Activated CD4-positive, alpha-beta T cell treated with anti-CD3 and anti-CD28 coated beads, Interleukin-2, amount 50 U/mL, for 4 hours (primary cell): ENCODE results near the gene CEP112.
"Not testable (repeated sequence)": the region's sequence is repeated elsewhere in the genome, so short reads cannot be mapped to it uniquely, and the experiment has no call there.

ENCODE experiments used
- DNase-seq, 2 experiments: peaks; one replicate each; pipeline ENCODE4 v3.0.0-alpha.2; 2020

CEP112 gene

GRCh38 chr17:65712383-65713267, 479.3 kb downstream of the CEP112 start:
- DNase-seq = no peak

DNA sequence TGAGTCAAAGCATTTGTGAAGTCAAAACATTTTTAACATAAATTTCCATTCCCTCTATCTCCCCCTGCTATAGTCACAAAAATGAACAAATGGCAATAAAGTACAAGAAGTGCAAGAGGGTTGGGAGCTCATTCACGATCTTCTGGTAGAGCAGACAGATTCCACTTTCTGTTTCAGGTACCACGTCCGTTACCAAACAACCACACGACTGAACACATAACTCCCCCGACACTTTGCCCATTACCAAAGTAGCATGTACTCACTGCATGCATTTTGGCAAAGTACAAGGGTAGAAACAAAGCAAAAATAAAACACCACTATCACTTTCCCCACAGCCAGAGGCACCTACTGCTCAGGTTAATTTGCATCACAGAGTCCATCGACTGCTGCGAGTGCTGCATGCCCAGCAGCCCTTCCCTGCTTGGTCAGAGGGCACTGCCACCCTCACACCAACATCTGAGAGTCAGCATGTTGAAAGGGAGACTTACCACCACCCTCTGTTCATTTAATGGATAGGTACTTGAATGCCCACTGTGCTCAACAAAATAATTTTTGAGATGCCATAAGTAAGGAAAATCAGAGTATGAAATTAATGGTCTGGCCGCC, 480.2 kb downstream of the CEP112 start:
- DNase-seq = no peak

DNA sequence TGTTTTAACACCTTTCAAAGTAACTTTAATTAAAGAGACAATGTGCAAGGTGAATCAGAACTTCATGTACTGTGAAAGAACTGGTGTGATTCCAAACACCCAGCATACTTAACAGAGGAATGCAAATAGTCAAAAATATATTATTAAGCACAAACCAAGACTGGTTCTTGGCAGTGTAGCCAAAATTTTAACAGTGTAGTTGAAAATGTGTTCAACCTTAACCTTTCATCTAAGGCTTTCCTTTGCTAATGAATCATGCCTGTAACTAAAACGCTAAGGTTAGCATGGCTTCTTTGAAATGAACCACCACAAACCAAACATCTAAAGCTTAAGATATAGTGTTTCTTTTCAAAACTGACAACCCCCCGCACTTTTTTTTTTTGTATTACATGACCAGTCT, 484.2 kb downstream of the CEP112 start:
- DNase-seq = no peak

GRCh38 chr17:65704731-65705130, 487.2 kb downstream of the CEP112 start:
- no peak for DNase-seq

- DNase-seq = no peak
These were observed 488.0 kb downstream of the CEP112 start for GRCh38 chr17:65703891-65704290.

DNA sequence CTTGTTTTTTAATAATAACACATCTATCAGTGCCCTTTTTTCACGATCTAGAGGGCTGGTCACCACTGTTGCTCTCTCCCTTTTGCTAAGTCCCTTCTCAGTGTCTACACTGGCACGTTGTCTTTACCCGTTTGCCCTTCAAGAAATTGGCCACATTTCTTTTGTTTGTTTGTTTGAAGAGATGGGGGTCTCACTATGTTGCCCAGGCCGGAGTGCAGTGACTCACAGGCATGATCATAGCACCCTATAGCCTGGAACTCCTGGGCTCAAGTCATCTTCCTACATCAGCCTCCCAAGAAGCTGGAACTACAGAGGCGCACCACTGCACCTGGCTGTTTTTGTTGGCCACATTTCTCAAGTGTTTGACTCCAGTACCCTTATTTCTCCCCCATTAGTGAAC, 492.5 kb downstream of the CEP112 start:
- DNase-seq = no peak

DNA sequence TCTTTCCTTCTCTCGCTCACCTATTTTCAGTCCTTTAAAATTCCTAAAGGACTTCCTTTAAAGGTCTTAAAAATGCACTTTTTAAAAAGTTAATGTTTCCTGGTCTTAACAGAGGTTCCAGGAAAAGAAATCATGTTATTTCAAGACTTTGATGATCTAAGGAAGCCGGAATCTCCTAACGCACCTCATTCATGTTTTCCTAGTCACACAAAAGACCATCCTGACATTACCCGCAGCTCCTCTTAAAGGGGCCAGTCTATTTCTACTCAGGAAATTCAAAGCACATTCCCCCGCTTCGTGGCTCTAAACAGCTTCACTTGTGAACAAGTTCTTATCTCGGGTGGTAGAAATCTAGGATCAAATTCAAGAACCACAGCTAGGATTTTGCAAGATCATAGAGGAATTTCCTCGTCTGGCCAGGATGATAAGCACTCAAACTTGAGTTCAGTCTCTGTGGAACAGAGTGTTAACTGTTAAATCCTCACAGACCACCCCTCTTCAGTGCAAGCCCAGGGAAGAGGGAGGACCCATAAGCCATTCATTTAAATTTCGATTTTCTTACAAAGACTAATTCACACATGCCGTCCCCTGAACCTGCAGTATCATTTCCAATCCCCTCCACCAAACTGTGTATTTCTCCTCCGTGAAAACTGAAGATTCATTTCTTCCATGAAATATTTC, 493.4 kb downstream of the CEP112 start:
- DNase-seq = no peak

DNA sequence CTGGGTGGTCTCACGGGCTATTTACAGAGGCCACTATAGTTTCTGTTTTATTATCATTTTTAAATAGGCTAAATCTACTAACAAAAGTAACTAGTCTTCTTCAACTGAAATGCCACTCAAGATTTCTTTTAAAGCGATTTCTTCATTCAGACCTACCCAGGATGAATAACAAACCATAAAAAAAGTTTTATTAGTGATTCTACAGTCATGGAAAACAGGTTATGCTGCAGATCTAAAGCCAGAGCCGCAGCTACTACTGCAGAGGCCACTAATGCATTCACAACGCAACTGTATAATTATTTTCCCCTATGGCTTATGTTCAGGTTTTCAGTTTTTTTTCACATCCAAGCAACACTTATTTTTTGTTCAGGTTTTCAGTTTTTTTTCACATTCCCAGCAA, 494.3 kb downstream of the CEP112 start:
- DNase-seq = no peak

GRCh38 chr17:65696739-65697394, 495.1 kb downstream of the CEP112 start:
- DNase-seq = no peak

DNA sequence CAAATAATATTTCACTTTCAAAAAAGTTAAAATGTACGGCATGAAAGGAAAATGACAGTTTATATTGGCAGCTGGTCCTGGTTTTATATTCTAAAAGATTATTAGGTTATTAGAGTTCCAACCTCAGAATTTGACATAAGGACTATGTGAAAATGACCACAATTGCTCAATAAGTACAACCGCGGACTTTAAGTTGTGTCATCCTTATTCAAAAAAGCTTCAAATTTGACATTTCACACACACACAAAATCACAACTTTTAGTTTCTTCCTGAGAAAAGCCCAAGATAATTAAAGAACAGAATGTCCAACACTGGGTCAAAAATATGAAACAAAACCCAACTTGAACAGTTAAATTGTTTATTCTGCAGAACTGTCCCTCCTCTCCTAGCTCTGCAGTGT, 497.3 kb downstream of the CEP112 start:
- DNase-seq = no peak

DNA sequence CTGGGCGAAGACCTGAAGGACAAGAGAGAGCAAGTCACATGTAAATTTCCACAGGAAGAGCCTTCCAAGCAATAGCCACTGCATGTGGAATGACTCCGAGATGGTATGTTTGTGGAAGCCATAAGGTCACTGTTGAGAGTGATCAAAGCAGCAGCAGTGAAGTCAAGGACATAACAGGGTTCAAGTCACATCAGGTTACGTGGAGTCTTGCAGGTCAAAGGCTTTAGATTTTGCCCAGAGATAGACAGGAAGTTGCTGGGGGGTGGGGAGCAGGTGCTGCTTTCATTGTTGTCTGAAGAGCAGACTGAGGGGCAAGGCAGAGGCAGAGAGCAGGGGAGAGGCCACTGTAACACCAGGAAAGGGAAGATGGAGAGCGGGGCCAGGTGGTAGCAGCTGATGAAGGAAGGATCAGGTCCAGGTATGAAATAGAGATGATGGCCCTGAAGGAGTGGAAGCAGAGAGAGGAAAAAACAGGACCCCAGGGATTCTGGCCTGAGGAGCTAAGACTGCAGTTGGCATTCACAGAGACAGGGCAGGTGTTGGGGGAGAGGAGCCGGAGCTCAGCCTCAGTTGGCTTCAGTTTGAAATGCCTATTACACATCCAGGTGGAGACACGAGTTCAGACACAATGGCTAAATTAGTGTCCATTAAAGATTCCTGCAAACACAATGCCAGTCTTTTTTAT, 501.2 kb downstream of the CEP112 start:
- DNase-seq = no peak

GRCh38 chr17:65688307-65688706, 503.6 kb downstream of the CEP112 start:
- DNase-seq = no peak

DNA sequence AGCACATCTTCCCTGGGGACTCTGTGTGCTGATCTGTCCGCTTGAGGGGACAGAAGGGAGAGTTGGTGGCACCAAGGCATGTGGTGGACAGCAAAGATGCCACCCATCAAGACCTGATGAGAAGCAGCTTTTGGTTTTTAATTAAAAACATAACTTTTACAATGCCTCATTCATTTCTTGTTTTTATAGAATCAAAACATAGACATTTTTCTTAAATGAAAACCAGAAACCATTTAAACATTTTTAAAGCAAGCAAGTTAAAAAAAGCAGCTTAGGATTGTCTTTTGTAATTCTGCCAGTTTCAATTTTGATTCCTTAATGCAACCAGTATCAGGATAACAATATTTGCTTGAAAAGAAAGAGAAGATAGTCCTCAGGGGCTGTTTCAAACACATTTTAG, 506.8 kb downstream of the CEP112 start:
- no peak for DNase-seq

- no peak for DNase-seq
These were observed 507.3 kb downstream of the CEP112 start for GRCh38 chr17:65684631-65685030.

- no peak for DNase-seq
These were observed 508.5 kb downstream of the CEP112 start for GRCh38 chr17:65683428-65683827.

DNA sequence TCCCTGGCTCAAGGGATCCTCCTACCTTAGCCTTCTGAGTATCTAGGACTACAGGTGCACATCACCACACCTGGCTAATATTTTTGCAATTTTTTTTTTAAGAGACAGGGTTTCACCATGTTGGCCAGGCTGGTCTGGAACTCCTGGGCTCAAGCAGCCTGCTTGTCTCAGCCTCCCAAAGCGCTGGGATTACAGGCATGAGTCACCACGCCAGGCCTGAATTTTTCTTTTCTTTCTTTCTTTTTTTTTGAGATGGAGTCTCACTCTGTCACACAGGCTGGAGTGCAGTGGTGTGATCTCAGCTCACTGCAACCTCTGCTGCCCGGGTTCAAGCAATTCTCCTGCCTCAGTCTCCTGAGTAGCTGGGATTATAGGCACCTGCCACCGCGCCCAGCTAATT, 510.2 kb downstream of the CEP112 start:
- DNase-seq = not testable (repeated sequence)

DNA sequence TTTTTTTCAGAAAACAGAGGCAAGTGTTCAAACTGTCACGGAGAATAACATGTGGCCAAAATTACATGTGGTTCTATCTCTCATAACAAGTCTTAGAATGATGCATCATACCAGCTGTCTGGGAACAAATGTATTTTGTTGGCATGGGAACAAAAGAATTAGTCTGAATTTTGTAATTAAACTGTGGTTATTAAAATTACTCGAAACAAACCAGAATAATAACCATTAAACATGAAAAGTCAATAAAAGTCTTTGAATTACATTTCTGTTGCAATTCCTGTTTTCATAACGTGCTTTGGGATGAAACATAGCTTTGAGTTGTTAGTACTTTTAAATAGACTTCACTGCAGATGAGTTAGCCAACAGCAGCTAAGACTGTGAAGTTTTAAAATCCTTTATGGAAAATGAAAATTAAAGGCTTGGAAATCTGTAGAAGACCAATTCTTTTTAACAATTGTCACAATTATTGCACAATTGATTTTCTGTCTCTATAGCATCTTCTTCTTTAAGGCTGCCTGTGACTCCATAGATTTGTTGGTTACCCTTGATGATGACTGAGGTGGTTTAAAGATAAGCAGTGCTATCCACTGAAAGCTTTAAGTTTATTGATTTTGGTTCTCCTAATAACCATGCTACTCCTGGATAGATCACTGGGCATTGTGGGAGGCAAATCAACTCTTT, 512.6 kb downstream of the CEP112 start:
- DNase-seq = no peak

DNA sequence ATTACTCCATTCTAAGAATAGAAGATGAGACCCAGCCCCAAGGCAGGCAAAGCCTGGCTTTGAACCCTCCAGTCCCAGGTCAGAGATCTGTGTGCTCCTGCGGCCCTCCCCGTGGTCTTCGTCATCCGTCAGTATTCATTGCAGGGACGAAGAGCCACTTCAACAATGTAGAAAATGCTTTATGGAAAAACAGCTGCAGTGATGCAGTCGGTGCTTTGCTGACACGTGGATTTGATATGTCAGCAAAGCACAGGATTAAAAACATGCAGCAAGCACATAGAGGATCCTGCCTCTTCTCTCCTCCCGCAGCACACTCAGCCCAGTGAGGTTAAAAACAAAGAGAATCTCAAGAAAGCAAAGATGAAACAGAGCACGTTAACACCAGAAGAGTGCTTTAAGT, 513.4 kb downstream of the CEP112 start:
- no peak for DNase-seq

GRCh38 chr17:65677932-65678331, 514.0 kb downstream of the CEP112 start:
- DNase-seq = no peak

GRCh38 chr17:65674246-65675045, 517.5 kb downstream of the CEP112 start:
- no peak for DNase-seq

DNA sequence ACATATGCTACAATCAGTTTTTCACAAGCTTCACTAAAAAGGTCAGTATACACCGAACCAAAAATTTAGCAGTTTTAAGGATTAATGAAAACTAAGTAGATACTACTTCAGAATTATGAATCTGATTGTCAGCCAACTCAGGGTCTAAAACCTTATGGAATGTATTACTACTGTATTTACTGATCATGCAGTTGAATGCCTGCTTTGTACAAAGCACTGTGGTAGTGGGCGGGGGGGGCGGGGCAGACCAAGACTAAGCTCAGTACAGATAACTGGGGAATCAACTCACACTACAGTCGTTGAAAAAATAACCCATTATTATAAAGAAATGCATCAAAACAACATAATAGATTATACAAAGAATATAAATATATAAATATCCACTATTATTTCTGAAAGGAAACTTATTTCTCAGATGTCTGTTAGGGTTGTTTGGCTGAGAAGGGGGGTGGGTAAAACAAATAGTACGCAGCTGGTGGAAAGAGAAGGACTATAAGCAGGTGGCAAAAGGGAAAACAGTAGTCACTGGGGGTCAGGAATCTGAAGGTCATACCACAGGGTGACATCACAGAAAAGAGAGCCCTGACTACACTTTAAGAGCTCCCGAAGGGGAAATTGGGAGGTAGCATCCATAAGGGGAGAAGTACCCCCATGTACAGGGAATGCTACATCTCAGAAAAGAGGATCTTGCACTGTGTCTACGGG, 521.1 kb downstream of the CEP112 start:
- DNase-seq = no peak
